SK-N-MC (cell line): ENCODE results near the gene PI3.
"Not testable (repeated sequence)": the region's sequence is repeated elsewhere in the genome, so short reads cannot be mapped to it uniquely, and the experiment has no call there.

Experiments
- DNase-seq: peaks from one replicate; pipeline ENCODE4 v3.0.0-alpha.2; 2011; ENCODE audit warnings: low read depth, low spot score
- H3K27ac ChIP-seq: fragments of 200-600 bp; sonication (generic); 2 replicates; pipeline ENCODE4 v1.5.1; 2016; ENCODE audit warnings: mixed run types
- H3K36me3 ChIP-seq: fragments of 200-600 bp; sonication (generic); 2 replicates; pipeline ENCODE4 v1.6.1; 2017; ENCODE audit warnings: antibody characterized with exemption, low read length, mixed read lengths; ENCODE audit not compliant: insufficient read depth
- H3K4me3 ChIP-seq: fragments of 200-600 bp; sonication (generic); 2 replicates; pipeline ENCODE4 v1.5.1; 2016
- H3K9ac ChIP-seq: fragments of 200-600 bp; sonication (generic); 2 replicates; pipeline ENCODE4 v1.8.0; 2017; ENCODE audit warnings: mixed run types, mixed read lengths; ENCODE audit not compliant: insufficient read length
- H3K9me3 ChIP-seq: fragments of 200-600 bp; sonication (generic); 2 replicates; pipeline ENCODE4 v1.6.1; 2017; ENCODE audit warnings: low read depth, mild to moderate bottlenecking, antibody characterized with exemption, low read length, moderate library complexity, mixed read lengths
- EZH2 ChIP-seq: fragments of 200-600 bp; sonication (generic); IDR thresholded peaks from one replicate; pipeline ENCODE4 v1.6.1; 2017; ENCODE audit warnings: antibody characterized with exemption
- FOXP2 ChIP-seq: optimal IDR thresholded peaks from 2 replicates; pipeline ENCODE3; 2011; ENCODE audit warnings: mild to moderate bottlenecking, moderate library complexity; ENCODE audit not compliant: insufficient read depth; ENCODE audit errors: extremely low read length, control extremely low read depth
- POLR2AphosphoS5 ChIP-seq: IDR thresholded peaks from 2 replicates; pipeline ENCODE4 v1.6.1; 2012; ENCODE audit warnings: mild to moderate bottlenecking, low read depth, low read length, borderline replicate concordance

The PI3 gene

GRCh38 chr20:45153147-45153546 lies 21.6 kb upstream of the PI3 start:
- no peak overlapping the region for H3K9ac ChIP-seq
- TF ChIP-seq EZH2 (no peak), FOXP2 (no peak), POLR2AphosphoS5 (no peak)
- H3K4me3 ChIP-seq: no peak overlapping the region
- H3K9me3 ChIP-seq: no peaks in the 10 kb centered on the region
- no peak for DNase-seq
- no peak overlapping the region for H3K27ac ChIP-seq
- no peaks in the 10 kb centered on the region for H3K36me3 ChIP-seq

GRCh38 chr20:45153752-45154151 lies 20.9 kb upstream of the PI3 start:
- Histone ChIP-seq H3K36me3 (no peaks in the 10 kb centered on the region), H3K27ac (no peak overlapping the region), H3K9ac (no peak overlapping the region), H3K4me3 (no peak overlapping the region), H3K9me3 (no peaks in the 10 kb centered on the region)
- no peak for DNase-seq
- TF ChIP-seq POLR2AphosphoS5 (no peak), EZH2 (no peak), FOXP2 (no peak)

DNA sequence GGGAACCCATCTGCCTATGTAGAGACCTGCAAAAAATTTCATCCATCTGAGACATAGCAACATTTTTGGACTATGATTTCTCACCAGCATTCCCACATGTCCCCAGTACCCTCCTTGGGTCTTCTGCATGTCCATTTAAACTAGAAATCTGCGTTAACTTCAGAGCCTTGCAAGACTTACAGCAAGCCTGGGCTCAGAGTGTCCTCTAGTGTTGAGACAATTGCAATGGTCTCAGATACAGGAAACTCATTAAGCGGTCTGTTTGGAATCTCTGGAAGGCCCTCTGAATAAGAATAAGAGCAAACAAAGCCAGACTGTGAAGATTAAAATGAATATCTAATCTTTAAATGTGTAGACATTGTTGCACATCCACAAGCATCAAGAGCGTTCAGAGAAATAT lies 20.5 kb upstream of the PI3 start:
- H3K9ac ChIP-seq: no peak overlapping the region

DNA sequence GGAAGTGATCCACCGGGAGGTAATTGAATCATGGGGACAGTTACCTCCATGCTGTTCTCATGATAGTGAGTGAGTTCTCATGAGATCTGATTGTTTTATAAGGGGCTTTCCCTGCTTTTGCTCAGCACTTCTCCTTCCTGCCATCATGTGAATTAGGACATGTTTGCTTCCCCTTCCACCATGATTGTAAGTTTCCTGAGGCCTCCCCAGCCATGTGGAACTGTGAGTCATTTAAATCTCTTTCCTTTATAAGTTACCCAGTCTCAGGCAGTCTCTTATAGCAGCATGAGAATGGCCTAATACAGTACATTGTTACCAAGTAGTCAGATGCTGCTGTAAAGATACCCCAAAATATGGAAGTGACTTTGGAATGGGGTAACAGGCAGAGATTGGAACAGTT lies 19.9 kb upstream of the PI3 start:
- H3K27ac ChIP-seq, H3K36me3 ChIP-seq, DNase-seq, H3K9me3 ChIP-seq, H3K4me3 ChIP-seq, H3K9ac ChIP-seq: not testable (repeated sequence)

More for the DNA sequence above, 20.5 kb upstream of the PI3 start:
- DNase-seq: no peak
- no peak overlapping the region for H3K27ac ChIP-seq
- H3K36me3 ChIP-seq: no peaks in the 10 kb centered on the region
- TF ChIP-seq EZH2 (no peak), FOXP2 (no peak), POLR2AphosphoS5 (no peak)
- H3K9me3 ChIP-seq: no peaks in the 10 kb centered on the region
- H3K4me3 ChIP-seq: no peak overlapping the region

DNA sequence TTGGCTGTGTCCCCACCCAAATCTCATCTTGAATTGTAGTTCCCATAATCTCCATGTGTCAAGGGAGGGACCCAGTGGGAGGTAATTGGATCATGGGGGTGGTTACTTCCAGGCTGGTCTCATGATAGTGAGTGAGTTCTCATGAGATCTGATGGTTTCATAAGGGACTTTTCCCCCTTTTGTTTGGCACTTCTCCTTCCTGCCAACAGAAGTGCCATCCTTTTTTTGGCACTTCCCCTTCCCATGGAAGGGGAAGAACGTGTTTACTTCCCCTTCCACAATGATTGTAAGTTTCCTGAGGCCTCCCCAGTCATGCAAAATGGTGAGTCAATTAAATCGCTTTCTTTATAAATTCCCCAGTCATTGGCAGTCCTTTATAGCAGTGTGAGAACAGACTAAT lies 18.0 kb upstream of the PI3 start:
- Histone ChIP-seq H3K27ac (no peak overlapping the region), H3K4me3 (no peak overlapping the region), H3K9ac (no peak overlapping the region), H3K36me3 (no peaks in the 10 kb centered on the region), H3K9me3 (no peaks in the 10 kb centered on the region)
- DNase-seq: no peak
- TF ChIP-seq EZH2 (no peak), POLR2AphosphoS5 (no peak), FOXP2 (no peak)

DNA sequence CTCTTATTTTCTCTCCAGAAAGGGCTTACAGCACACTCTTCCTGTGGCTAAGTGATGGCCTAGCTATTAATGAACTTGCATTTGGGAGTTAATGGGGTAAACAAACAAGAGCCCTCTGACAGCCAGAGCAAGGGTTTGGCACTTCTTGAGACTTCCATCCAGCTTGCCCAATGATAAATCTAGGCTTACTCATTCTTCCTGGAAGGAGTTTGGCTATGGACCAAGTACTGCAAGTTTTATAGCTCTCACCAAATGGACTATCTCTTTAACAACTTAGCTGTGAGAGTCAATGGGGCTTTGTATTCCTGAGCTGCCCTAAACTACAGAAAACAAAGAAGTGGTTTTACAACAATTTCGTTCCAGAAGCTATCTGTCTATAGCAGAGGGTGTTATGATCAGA lies 16.7 kb upstream of the PI3 start:
- no peak overlapping the region for H3K27ac ChIP-seq
- H3K4me3 ChIP-seq: no peak overlapping the region
- no peaks in the 10 kb centered on the region for H3K9me3 ChIP-seq
- no peak for DNase-seq
- no peak overlapping the region for H3K9ac ChIP-seq
- no peak for TF ChIP-seq POLR2AphosphoS5
- TF ChIP-seq EZH2: no peak
- TF ChIP-seq FOXP2: no peak
- no peaks in the 10 kb centered on the region for H3K36me3 ChIP-seq

DNA sequence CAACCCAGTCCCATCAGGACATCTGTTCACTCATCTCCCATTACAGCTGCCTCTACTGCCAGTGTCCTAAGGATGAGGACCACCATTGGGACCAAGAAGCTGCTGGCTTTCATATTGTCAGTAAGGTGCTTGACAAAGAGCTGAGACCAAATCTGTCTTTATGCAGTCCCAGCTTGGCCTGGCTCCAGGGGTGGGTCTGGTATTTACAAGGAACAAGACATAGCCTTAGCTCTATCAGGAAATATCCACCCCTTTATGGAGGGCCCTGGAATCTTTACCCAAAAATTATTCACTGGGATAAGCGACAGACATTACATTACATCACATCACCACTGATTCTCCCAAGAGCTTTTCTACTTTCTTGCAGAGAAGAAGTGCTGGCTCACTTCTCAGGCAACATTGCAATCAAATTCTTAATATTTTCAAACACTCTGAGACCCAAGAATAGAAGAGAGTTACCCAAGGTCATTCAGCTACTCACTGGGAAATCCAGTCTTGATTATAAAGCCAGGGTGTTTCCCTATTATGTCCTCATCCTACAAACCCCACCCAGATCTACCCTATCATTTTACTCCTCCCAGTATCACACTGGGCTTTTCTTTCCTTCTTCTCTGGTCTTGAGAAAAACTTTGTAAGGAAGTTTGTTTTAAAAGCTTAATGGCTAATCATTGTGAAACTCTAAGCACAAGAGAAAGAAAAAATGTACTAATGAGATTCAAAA lies 11.5 kb upstream of the PI3 start:
- TF ChIP-seq POLR2AphosphoS5 (no peak), EZH2 (no peak), FOXP2 (no peak)
- Histone ChIP-seq H3K9me3 (no peaks in the 10 kb centered on the region), H3K4me3 (no peak overlapping the region), H3K36me3 (no peaks in the 10 kb centered on the region), H3K9ac (no peak overlapping the region), H3K27ac (no peak overlapping the region)
- no peak for DNase-seq

GRCh38 chr20:45164906-45165305 lies 9.8 kb upstream of the PI3 start:
- no peaks in the 10 kb centered on the region for H3K36me3 ChIP-seq
- no peaks in the 10 kb centered on the region for H3K9me3 ChIP-seq
- no peak overlapping the region for H3K9ac ChIP-seq
- TF ChIP-seq EZH2 (no peak), POLR2AphosphoS5 (no peak)
- no peak for DNase-seq
- no peak overlapping the region for H3K27ac ChIP-seq
- H3K4me3 ChIP-seq: no peak overlapping the region

- DNase-seq: no peak
- H3K36me3 ChIP-seq: no peaks in the 10 kb centered on the region
- H3K9ac ChIP-seq: no peak overlapping the region
- H3K27ac ChIP-seq: no peak overlapping the region
- H3K4me3 ChIP-seq: no peak overlapping the region
- H3K9me3 ChIP-seq: no peaks in the 10 kb centered on the region
- no peak for TF ChIP-seq POLR2AphosphoS5
- no peak for TF ChIP-seq FOXP2
- no peak for TF ChIP-seq EZH2
These were observed 1.2 kb upstream of the PI3 start for GRCh38 chr20:45173522-45173921.
